ENCODE results near the gene CCDC148. TPM values are rescaled to one million over a fixed set of nuclear protein-coding genes. Genes with fewer than 3 reads are reported as not detected.

Gene CCDC148
- polyA plus RNA-seq, 3 donors from 2014 or later: not detected

- peaks cover 0 to 2% (median 0%) of the 10 kb centered on the region in 3 donors for H3K27me3 Mint-ChIP-seq (ENCODE audit: low read depth in 3 of 3)
- H3K36me3 Mint-ChIP-seq: no peaks in the 10 kb centered on the region
- no peak for DNase-seq
- H3K4me3 Mint-ChIP-seq: no peak overlapping the region
- peaks cover 0 to 4% (median 0%) of the 10 kb centered on the region in 6 donors for H3K9me3 Mint-ChIP-seq
- H3K4me1 Mint-ChIP-seq: no peaks in the 10 kb centered on the region
- no peak overlapping the region for H3K27ac Mint-ChIP-seq
Observed at GRCh38 chr2:158212301-158212700, 244.3 kb downstream of the CCDC148 start.

GRCh38 chr2:158211502-158211901 lies 245.1 kb downstream of the CCDC148 start:
- no peaks in the 10 kb centered on the region for H3K9me3 Mint-ChIP-seq
- no peaks in the 10 kb centered on the region for H3K36me3 Mint-ChIP-seq
- peaks cover 0 to 2% (median 0%) of the 10 kb centered on the region in 3 donors for H3K27me3 Mint-ChIP-seq (ENCODE audit: low read depth in 3 of 3)
- H3K4me1 Mint-ChIP-seq: no peaks in the 10 kb centered on the region
- H3K27ac Mint-ChIP-seq: no peak overlapping the region
- DNase-seq: no peak
- H3K4me3 Mint-ChIP-seq: no peak overlapping the region

- Mint-ChIP-seq H3K4me1 (no peaks in the 10 kb centered on the region), H3K9me3 (no peaks in the 10 kb centered on the region), H3K4me3 (no peak overlapping the region), H3K27ac (no peak overlapping the region), H3K36me3 (no peaks in the 10 kb centered on the region), H3K27me3 (ENCODE audit: low read depth in 3 of 3) (peaks cover 1 to 4% (median 3%) of the 10 kb centered on the region in 3 donors)
- no peak for DNase-seq
Observed at GRCh38 chr2:158207354-158207753, 249.2 kb downstream of the CCDC148 start.

- no peaks in the 10 kb centered on the region for H3K36me3 Mint-ChIP-seq
- no peak overlapping the region for H3K27ac Mint-ChIP-seq
- no peaks in the 10 kb centered on the region for H3K4me1 Mint-ChIP-seq
- no peak overlapping the region for H3K4me3 Mint-ChIP-seq
- peaks cover 1 to 4% (median 3%) of the 10 kb centered on the region in 3 donors for H3K27me3 Mint-ChIP-seq (ENCODE audit: low read depth in 3 of 3)
- no peaks in the 10 kb centered on the region for H3K9me3 Mint-ChIP-seq
- no peak for DNase-seq
Observed at GRCh38 chr2:158205215-158205614, 251.3 kb downstream of the CCDC148 start.

- Mint-ChIP-seq H3K27ac (no peak overlapping the region), H3K9me3 (no peaks in the 10 kb centered on the region), H3K27me3 (ENCODE audit: low read depth in 3 of 3) (peaks cover 1 to 7% (median 3%) of the 10 kb centered on the region in 3 donors), H3K4me1 (no peaks in the 10 kb centered on the region), H3K4me3 (no peak overlapping the region), H3K36me3 (no peaks in the 10 kb centered on the region)
- no peak for DNase-seq
Observed at GRCh38 chr2:158204741-158205165, 251.8 kb downstream of the CCDC148 start.

GRCh38 chr2:158202161-158202815 lies 254.3 kb downstream of the CCDC148 start:
- Mint-ChIP-seq H3K4me3 (no peak overlapping the region), H3K36me3 (no peaks in the 10 kb centered on the region), H3K27me3 (ENCODE audit: low read depth in 3 of 3) (peaks cover 1 to 9% (median 3%) of the 10 kb centered on the region in 3 donors), H3K27ac (no peak overlapping the region), H3K4me1 (no peaks in the 10 kb centered on the region), H3K9me3 (no peaks in the 10 kb centered on the region)
- no peak for DNase-seq

GRCh38 chr2:158199928-158200650 lies 256.5 kb downstream of the CCDC148 start:
- Mint-ChIP-seq H3K27me3 (ENCODE audit: low read depth in 3 of 3) (peaks cover 0 to 10% (median 2%) of the 10 kb centered on the region in 3 donors), H3K4me3 (no peak overlapping the region), H3K36me3 (no peaks in the 10 kb centered on the region), H3K4me1 (no peaks in the 10 kb centered on the region), H3K27ac (no peak overlapping the region), H3K9me3 (no peaks in the 10 kb centered on the region)
- DNase-seq: no peak

GRCh38 chr2:158197940-158198339 lies 258.6 kb downstream of the CCDC148 start:
- DNase-seq: no peak
- no peak overlapping the region for H3K27ac Mint-ChIP-seq
- no peak overlapping the region for H3K4me3 Mint-ChIP-seq
- peaks cover 0 to 10% (median 2%) of the 10 kb centered on the region in 3 donors for H3K27me3 Mint-ChIP-seq (ENCODE audit: low read depth in 3 of 3)
- no peaks in the 10 kb centered on the region for H3K4me1 Mint-ChIP-seq
- no peaks in the 10 kb centered on the region for H3K36me3 Mint-ChIP-seq
- no peaks in the 10 kb centered on the region for H3K9me3 Mint-ChIP-seq

GRCh38 chr2:158194229-158194628 lies 262.3 kb downstream of the CCDC148 start:
- Mint-ChIP-seq H3K9me3 (no peaks in the 10 kb centered on the region), H3K27ac (no peak overlapping the region), H3K27me3 (ENCODE audit: low read depth in 3 of 3) (peaks cover 0 to 7% (median 3%) of the 10 kb centered on the region in 3 donors), H3K4me3 (no peak overlapping the region), H3K36me3 (no peaks in the 10 kb centered on the region), H3K4me1 (peaks cover 9 to 16% of the 10 kb centered on the region in 2 donors)
- no peak for DNase-seq

- peaks cover 0 to 3% (median 3%) of the 10 kb centered on the region in 3 donors for H3K27me3 Mint-ChIP-seq (ENCODE audit: low read depth in 3 of 3)
- no peaks in the 10 kb centered on the region for H3K9me3 Mint-ChIP-seq
- no peak overlapping the region for H3K4me3 Mint-ChIP-seq
- no peak for DNase-seq
- H3K4me1 Mint-ChIP-seq: peaks cover 9 to 16% of the 10 kb centered on the region in 2 donors
- H3K36me3 Mint-ChIP-seq: no peaks in the 10 kb centered on the region
- no peak overlapping the region for H3K27ac Mint-ChIP-seq
Observed at GRCh38 chr2:158192515-158193443, 263.8 kb downstream of the CCDC148 start.

- Mint-ChIP-seq H3K36me3 (no peaks in the 10 kb centered on the region), H3K27ac (no peak overlapping the region), H3K9me3 (no peaks in the 10 kb centered on the region), H3K4me1 (peaks cover 9 to 16% of the 10 kb centered on the region in 2 donors), H3K4me3 (peak overlapping the region in 3 of 5 donors; percentile 12 to 66 (median 24)), H3K27me3 (ENCODE audit: low read depth in 3 of 3) (peaks cover 0 to 1% (median 0%) of the 10 kb centered on the region in 3 donors)
- DNase-seq: no peak
Observed at GRCh38 chr2:158191076-158191895, 265.3 kb downstream of the CCDC148 start.

GRCh38 chr2:158189526-158189925 lies 267.0 kb downstream of the CCDC148 start:
- no peak for DNase-seq
- no peaks in the 10 kb centered on the region for H3K36me3 Mint-ChIP-seq
- H3K9me3 Mint-ChIP-seq: no peaks in the 10 kb centered on the region
- peaks cover 0 to 1% (median 0%) of the 10 kb centered on the region in 3 donors for H3K27me3 Mint-ChIP-seq (ENCODE audit: low read depth in 3 of 3)
- H3K27ac Mint-ChIP-seq: no peak overlapping the region
- peaks cover 9 to 16% of the 10 kb centered on the region in 2 donors for H3K4me1 Mint-ChIP-seq
- H3K4me3 Mint-ChIP-seq: no peak overlapping the region

GRCh38 chr2:158187908-158188307 lies 268.6 kb downstream of the CCDC148 start:
- DNase-seq: no peak
- Mint-ChIP-seq H3K4me1 (peaks cover 9 to 16% of the 10 kb centered on the region in 2 donors), H3K36me3 (no peaks in the 10 kb centered on the region), H3K9me3 (no peaks in the 10 kb centered on the region), H3K4me3 (no peak overlapping the region), H3K27me3 (ENCODE audit: low read depth in 3 of 3) (peaks cover 0 to 1% (median 0%) of the 10 kb centered on the region in 3 donors), H3K27ac (no peak overlapping the region)
